HEK293T (cell line): ENCODE results near the gene ZBTB45.

Experiments used
- CTCF ChIA-PET: fragments of 350-600 bp; formaldehyde crosslinking; extraction: SDS; loops from one replicate; lab custom pipeline; 2021; ENCODE audit warnings: antibody characterized with exemption, inconsistent platforms; lab: Yijun Ruan, JAX
- POLR2A ChIA-PET: fragments of 350-600 bp; formaldehyde crosslinking; extraction: SDS; loops from one replicate; lab custom pipeline; 2020; ENCODE audit warnings: antibody characterized with exemption, inconsistent platforms; lab: Yijun Ruan, JAX
- DNase-seq: peaks from one replicate; pipeline ENCODE4 v3.0.0; 2012; ENCODE audit warnings: mixed read lengths; ENCODE audit errors: extremely low spot score
- ARNT ChIP-seq: fragments of 450-650 bp; IDR thresholded peaks from 2 replicates; pipeline ENCODE4 v1.6.1; 2017; ENCODE audit warnings: mild to moderate bottlenecking
- BHLHE40 ChIP-seq: fragments of 450-650 bp; IDR thresholded peaks from 2 replicates; pipeline ENCODE4 v1.6.1; 2016; ENCODE audit warnings: mild to moderate bottlenecking, moderate library complexity, borderline replicate concordance
- CTBP1 ChIP-seq: fragments of 450-650 bp; IDR thresholded peaks from 2 replicates; pipeline ENCODE4 v1.6.1; 2016; ENCODE audit warnings: borderline replicate concordance
- ELF4 ChIP-seq: fragments of 450-650 bp; IDR thresholded peaks from 2 replicates; pipeline ENCODE4 v1.6.1; 2017; ENCODE audit warnings: antibody characterized with exemption
- FOXA1 ChIP-seq: fragments of 450-650 bp; IDR thresholded peaks from 2 replicates; pipeline ENCODE4 v1.6.1; 2016; ENCODE audit warnings: mild to moderate bottlenecking
- FOXK2 ChIP-seq: fragments of 450-650 bp; IDR thresholded peaks from 2 replicates; pipeline ENCODE4 v1.6.1; 2016; ENCODE audit warnings: mild to moderate bottlenecking
- FOXM1 ChIP-seq: fragments of 450-650 bp; IDR thresholded peaks from 2 replicates; pipeline ENCODE4 v1.6.1; 2017; ENCODE audit warnings: mild to moderate bottlenecking, borderline replicate concordance
- HDGF ChIP-seq: fragments of 450-650 bp; IDR thresholded peaks from 2 replicates; pipeline ENCODE4 v1.6.1; 2017; ENCODE audit warnings: antibody characterized with exemption, borderline replicate concordance
- L3MBTL2 ChIP-seq: fragments of 450-650 bp; conservative IDR thresholded peaks from 2 replicates; pipeline ENCODE4 v1.6.1; 2016; ENCODE audit warnings: mild to moderate bottlenecking
- LEF1 ChIP-seq: fragments of 450-650 bp; IDR thresholded peaks from 2 replicates; pipeline ENCODE4 v1.6.1; 2017; ENCODE audit warnings: mild to moderate bottlenecking, borderline replicate concordance
- NFRKB ChIP-seq: fragments of 450-650 bp; IDR thresholded peaks from 2 replicates; pipeline ENCODE4 v1.6.1; 2016; ENCODE audit warnings: mild to moderate bottlenecking, moderate library complexity
- PKNOX1 ChIP-seq: fragments of 450-650 bp; IDR thresholded peaks from 2 replicates; pipeline ENCODE4 v1.6.1; 2016
- SP1 ChIP-seq: fragments of 450-650 bp; IDR thresholded peaks from 2 replicates; pipeline ENCODE4 v1.6.1; 2017
- SUZ12 ChIP-seq: fragments of 450-650 bp; IDR thresholded peaks from 2 replicates; pipeline ENCODE4 v1.6.1; 2016; ENCODE audit warnings: mild to moderate bottlenecking
- TARDBP ChIP-seq: fragments of 450-650 bp; IDR thresholded peaks from 2 replicates; pipeline ENCODE4 v1.6.1; 2016
- ZNF384 ChIP-seq: fragments of 450-650 bp; IDR thresholded peaks from 2 replicates; pipeline ENCODE4 v1.6.1; 2016

Gene ZBTB45

GRCh38 chr19:58522709-58523108 is 3.1 kb upstream of the ZBTB45 start:
- no peak for DNase-seq
- ChIA-PET POLR2A (interaction anchor here (1.2 to 7.8 kb wide), 2 partner anchors 21 to 37 kb away, joined by 3 to 96 read pairs; partner anchors contain the start of gene TRIM28), CTCF (no interaction called here)
- TF ChIP-seq ARNT (no peak), ZNF384 (no peak), CTBP1 (no peak), ELF4 (no peak), SP1 (no peak), FOXA1 (no peak), L3MBTL2 (no peak), BHLHE40 (no peak), PKNOX1 (no peak), TARDBP (no peak), NFRKB (no peak)

GRCh38 chr19:58521651-58522050 is 2.0 kb upstream of the ZBTB45 start:
- no peak for DNase-seq
- CTCF ChIA-PET = interaction anchor here (0.6 to 0.9 kb wide), 2 partner anchors 16 to 59 kb away, joined by 3 to 7 read pairs; no protein-coding TSS in a partner anchor
- no peak for TF ChIP-seq BHLHE40
- TF ChIP-seq TARDBP = no peak
- no peak for TF ChIP-seq L3MBTL2
- TF ChIP-seq CTBP1 = no peak
- no peak for TF ChIP-seq ZNF384
- TF ChIP-seq FOXA1 = no peak
- no peak for TF ChIP-seq HDGF
- no peak for TF ChIP-seq LEF1
- TF ChIP-seq FOXM1 = no peak
- no peak for TF ChIP-seq FOXK2
- TF ChIP-seq PKNOX1 = no peak
- POLR2A ChIA-PET = interaction anchor here (1.3 to 7.8 kb wide), 4 partner anchors 23 to 37 kb away, joined by 4 to 96 read pairs (median 48); partner anchors contain the start of genes CHMP2A, TRIM28 and UBE2M

DNA sequence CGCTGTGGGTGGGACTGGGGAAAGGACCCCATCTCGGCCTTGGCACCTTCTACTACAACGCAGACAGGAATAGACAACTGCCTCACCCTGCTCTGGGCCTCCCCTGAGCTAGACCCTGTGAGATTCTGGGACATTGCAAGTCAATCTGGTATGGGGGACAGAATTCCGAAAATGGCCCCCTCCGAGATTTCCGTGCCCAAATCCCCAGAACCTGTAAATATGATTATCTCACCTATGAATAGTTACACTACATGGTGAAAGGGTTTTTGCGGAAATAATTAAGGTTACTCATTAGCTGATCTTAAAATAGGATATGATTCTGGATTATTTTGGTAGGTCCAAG is 618 bp upstream of the ZBTB45 start:
- no peak for TF ChIP-seq HDGF
- TF ChIP-seq ARNT = no peak
- no peak for TF ChIP-seq CTBP1
- TF ChIP-seq NFRKB = no peak
- no peak for TF ChIP-seq L3MBTL2
- TF ChIP-seq LEF1 = no peak
- no peak for TF ChIP-seq SUZ12
- TF ChIP-seq FOXM1 = no peak
- no peak for TF ChIP-seq FOXA1
- TF ChIP-seq SP1 = no peak
- no peak for TF ChIP-seq ELF4
- no peak for TF ChIP-seq TARDBP
- no peak for TF ChIP-seq BHLHE40
- TF ChIP-seq FOXK2 = no peak
- no peak for TF ChIP-seq ZNF384
- TF ChIP-seq PKNOX1 = no peak
- DNase-seq = no peak
- ChIA-PET CTCF (interaction anchor here (0.8 to 2.1 kb wide), 7 partner anchors 8 to 117 kb away, joined by 3 to 9 read pairs (median 5); partner anchors contain the start of genes CHMP2A and TRIM28), POLR2A (interaction anchor here (0.5 to 7.8 kb wide), 33 partner anchors 9 to 839 kb away, joined by 3 to 96 read pairs (median 5); partner anchors contain the start of genes CHMP2A, TRIM28, UBE2M and ZNF274)

DNA sequence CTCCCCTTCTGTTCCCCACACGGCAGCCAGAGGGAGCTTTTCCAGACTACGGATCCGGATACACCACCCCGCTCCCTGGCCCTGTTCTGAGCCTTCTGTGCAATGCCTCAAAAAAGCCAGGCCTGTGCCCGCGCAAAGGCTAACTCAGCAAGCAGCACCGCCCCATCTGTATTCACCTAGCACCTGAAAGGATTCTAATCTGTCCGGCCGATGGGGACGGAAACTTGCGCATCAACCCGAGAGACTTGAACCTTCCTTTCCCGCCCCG is 589 bp downstream of the ZBTB45 start:
- ChIA-PET CTCF (interaction anchor here (0.6 to 2.1 kb wide), 5 partner anchors 14 to 62 kb away, joined by 3 to 9 read pairs (median 8); partner anchors contain the start of gene TRIM28), POLR2A (interaction anchor here (0.6 to 7.8 kb wide), 21 partner anchors 19 to 837 kb away, joined by 3 to 96 read pairs (median 4); partner anchors contain the start of genes CHMP2A, TRIM28, UBE2M and ZNF274)
- peak; percentile 69 for DNase-seq
- TF ChIP-seq FOXM1 = no peak
- TF ChIP-seq ELF4 = no peak
- TF ChIP-seq BHLHE40 = no peak
- no peak for TF ChIP-seq HDGF
- TF ChIP-seq LEF1 = no peak
- TF ChIP-seq TARDBP = no peak
- no peak for TF ChIP-seq SUZ12
- no peak for TF ChIP-seq FOXA1
- TF ChIP-seq SP1 = no peak
- TF ChIP-seq FOXK2 = no peak
- no peak for TF ChIP-seq CTBP1
- no peak for TF ChIP-seq PKNOX1
- no peak for TF ChIP-seq NFRKB
- no peak for TF ChIP-seq ZNF384
- TF ChIP-seq ARNT = no peak
- TF ChIP-seq L3MBTL2 = no peak
